ENCODE data around the gene DOC2A.

DNA sequence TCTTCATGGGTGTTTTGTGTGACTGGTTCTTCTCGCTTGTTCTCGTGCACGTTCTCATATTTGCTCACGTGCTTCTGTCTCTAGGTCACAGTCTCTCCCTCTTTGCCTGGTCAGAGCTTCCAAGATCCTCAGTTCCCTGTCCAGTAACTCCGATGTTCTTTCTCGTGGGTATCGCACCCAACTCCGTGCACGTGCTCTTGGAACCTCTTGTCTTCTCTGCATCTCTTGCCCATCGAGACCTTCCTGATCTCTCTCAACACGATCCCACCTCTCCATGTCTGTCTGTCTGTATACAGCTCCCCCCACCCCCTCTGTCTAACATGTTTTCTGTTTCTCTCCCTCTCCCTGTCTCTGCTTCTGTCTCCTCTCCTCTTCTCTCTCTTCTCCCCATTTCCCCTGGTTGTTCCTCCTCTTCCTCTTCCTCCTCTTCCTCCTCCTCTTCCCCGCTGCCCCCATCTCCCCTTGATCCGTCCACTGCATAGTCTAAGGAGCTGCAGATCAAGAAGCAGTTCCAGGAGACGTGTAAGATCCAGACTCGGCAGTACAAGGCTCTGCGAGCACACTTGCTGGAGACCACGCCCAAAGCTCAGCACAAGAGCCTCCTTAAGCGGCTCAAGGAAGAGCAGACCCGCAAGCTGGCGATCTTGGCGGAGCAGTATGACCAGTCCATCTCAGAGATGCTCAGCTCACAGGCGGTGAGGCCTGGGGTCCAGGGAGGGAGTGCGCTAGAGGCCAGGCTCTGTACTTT lies 21.5 kb downstream of the DOC2A start:
- TF ChIP-seq, protein P1, sequence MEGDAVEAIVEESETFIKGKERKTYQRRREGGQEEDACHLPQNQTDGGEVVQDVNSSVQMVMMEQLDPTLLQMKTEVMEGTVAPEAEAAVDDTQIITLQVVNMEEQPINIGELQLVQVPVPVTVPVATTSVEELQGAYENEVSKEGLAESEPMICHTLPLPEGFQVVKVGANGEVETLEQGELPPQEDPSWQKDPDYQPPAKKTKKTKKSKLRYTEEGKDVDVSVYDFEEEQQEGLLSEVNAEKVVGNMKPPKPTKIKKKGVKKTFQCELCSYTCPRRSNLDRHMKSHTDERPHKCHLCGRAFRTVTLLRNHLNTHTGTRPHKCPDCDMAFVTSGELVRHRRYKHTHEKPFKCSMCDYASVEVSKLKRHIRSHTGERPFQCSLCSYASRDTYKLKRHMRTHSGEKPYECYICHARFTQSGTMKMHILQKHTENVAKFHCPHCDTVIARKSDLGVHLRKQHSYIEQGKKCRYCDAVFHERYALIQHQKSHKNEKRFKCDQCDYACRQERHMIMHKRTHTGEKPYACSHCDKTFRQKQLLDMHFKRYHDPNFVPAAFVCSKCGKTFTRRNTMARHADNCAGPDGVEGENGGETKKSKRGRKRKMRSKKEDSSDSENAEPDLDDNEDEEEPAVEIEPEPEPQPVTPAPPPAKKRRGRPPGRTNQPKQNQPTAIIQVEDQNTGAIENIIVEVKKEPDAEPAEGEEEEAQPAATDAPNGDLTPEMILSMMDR (IDR thresholded peaks at IDR 0.05), result no peak
- TF ChIP-seq EZH2phosphoT487 (IDR thresholded peaks at IDR 0.05), result no peak

Measured in neural progenitor cell (in vitro differentiated cells).